NCI-H2081 treated with DMSO at 0.1 percent for 48 hours (cell line): ENCODE results near the gene FAM227B.
"Not testable (repeated sequence)": the region's sequence is repeated elsewhere in the genome, so short reads cannot be mapped to it uniquely, and the experiment has no call there.

Experiments
- DNase-seq: peaks from one replicate; lab custom pipeline; 2025; lab: John Stamatoyannopoulos, UW

Gene FAM227B

DNA sequence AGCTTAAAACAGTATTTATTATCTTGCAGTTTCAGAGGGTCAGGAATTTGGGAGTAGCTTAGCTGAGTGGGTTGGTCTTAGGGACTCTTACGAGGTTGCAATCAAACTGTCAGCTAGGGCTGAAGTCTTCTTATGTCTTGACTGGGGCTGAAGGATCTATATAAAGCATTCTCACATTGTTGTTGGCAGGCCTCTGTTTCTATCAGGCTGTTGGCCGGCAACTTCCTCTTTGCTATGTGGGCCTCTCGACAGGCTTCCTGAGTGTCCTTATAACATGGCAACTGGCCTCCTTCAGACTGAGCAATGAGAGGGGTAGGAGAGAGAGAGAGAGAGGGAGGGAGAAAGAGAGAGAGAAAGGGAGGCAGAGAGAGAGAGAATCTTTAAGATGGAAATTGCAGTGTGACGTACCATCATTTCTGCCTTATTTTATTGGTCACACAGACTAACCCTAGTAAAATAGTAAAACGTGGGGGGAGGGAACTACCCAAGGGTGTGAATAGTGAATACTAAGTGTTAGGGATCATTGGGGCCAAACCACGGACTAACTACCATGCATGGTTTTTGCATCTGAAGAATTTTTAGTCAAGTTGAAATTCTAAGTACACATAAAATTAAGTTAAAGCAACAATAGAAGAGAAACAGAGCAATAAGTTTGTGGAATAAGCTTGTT, 181.5 kb downstream of the FAM227B start:
- DNase-seq = no peak

DNA sequence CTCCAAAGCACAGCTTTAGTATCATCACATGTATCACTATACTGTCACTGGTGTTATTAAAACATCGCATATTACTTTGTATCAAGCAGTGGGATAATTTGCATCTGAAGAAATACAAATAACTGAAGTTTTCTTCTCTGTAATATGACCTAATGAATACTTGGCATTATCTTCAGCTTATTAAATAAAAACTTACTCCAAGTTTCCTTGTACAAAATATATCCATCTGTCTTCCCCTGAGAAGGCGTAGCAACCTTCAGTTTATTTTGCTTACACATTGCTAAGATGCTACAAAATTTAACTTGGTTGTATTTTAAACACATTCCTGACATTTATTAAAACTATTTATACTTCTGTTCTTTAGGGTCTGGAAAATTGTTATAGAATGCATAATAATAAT, 183.9 kb downstream of the FAM227B start:
- DNase-seq = no peak

DNA sequence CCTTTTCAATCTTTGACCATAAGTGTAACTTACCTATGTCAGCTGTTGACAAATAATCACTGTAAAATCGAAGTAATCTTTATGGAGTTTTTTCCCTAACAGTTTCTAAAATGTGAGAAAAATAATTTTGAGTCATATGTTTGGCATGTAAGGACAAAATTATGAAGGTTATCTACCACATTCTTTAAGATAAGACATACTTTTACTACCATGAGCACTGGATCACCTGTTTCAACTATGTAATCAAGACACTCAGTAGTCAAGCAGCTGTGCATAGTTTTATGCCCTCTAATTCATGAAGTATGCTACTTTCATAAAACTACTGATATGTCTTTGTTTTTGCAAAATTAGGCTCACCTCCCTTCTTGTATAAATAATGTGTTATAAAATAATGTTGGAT, 185.4 kb downstream of the FAM227B start:
- no peak for DNase-seq

DNA sequence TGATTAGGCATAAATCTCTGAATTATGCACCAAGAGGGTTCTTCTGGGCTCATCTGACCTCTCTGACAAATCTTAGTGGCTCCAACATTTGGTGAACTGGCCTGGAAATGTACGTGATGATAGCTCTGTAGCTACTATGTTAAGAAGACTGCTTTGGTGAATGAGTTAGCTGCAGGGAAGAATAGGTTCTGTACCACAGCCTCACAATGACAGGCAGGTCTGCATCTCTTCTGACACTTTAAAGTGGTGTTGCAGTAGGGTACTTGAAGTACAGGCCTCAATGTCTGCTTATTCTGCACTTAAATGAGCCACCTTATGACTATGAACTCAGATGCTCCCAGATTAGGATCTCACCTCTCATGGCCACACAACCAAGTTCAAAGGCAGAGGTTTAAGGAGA, 190.6 kb downstream of the FAM227B start:
- no peak for DNase-seq

DNA sequence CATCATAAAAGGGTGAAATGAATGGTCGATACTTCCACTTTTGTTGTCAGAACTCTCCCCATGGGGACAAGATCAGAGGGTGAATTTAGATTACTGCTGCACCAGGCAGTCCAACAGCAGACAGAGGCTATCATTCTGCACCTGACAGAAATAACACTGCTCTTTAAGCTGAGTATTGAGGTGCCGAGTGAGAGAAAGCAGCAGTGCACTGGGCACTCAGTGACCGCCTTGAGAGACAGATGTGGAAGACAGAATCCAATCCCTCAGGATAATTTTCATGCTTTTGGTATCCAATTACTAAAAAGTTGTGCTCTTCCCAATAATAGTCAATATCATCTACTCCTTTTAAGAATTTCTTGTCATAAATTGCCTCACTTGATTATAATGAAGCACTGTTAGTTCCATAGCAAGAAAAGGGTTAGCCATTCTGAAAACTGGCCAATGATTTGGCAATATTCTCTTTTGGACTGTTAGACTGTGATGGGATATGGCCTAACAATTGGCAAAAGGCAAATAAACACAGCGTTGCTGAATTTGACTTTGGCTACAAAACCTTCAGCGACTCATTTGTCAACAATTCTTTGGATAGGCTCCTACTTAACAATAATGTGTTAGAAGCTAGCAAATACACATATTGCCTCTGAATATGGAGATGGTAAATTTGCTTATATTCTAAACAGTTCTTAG, 192.1 kb downstream of the FAM227B start:
- DNase-seq = no peak

DNA sequence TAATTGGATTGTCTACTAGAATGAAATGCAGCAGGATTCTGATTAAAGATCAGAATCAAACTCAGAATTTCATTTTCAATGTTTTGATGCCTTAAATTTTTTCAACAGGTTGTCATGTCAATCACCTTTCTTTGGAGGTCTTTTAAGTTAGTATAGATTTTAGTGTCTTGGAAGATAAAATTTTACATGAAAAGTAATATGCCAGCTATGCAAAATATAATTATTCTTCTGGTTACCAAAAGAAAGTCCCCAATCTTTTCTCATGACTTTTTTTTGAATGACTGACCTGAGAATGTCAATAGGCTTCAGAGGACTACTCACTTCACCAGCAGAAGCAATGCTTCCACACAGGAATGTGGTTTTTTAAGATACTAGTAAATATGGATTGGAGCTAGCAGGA, 193.2 kb downstream of the FAM227B start:
- DNase-seq = no peak

DNA sequence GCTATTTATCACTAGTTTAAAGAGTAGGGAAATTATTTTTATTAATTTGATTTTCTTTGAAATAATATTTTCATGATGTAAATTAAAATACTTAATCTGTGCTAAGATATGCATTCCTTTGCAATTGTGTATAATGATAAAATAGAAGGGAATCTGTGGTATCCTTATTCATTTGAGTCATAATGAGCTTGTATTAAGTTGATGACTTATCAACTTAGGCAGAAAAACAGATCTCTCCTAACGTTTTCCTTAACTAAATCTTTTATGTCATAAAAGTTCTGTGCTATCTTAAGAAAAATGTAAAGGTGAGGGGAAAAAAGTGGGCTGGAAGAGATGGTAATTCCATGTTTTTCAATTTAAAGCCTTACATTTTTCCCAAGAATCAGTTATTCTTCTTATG, 195.7 kb downstream of the FAM227B start:
- no peak for DNase-seq

DNA sequence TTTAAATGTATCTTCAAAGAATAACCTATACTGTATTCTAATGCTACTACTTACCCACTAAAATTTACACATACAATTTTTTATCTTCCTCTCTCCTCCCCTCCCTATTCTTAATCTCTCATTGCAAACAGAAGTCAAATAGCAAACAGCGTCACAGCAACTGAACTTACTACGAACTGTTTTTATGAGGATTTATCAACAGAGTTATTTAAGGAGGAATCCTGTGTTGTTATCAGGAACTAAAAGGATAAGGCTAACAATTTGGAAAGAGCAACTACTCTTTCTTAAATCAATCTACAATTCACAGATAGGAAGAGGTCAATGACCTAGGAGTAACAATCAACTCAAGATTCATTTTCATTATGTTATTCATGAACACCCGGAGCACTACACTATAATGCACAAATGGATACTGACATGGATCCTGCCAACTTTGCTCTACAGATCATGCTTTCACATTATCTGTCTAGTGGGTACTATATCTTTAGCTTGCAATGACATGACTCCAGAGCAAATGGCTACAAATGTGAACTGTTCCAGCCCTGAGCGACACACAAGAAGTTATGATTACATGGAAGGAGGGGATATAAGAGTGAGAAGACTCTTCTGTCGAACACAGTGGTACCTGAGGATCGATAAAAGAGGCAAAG, 196.6 kb downstream of the FAM227B start:
- DNase-seq = no peak

DNA sequence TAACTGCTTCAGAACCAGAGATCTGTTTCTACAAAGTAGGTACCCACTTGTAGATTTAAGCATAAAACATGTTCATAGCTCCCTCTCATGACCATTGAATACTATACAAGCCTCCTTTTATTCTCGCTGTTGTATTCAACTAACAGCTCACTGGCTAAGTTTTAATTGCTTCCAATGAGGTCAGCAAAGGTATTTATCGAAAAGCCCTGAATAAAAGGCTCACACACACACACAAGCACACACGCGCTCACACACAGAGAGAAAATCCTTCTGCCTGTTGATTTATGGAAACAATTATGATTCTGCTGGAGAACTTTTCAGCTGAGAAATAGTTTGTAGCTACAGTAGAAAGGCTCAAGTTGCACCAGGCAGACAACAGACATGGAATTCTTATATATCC, 197.6 kb downstream of the FAM227B start, which contains the start of gene FGF7:
Gene FGF7 (plus strand): TSS at position 222 of the 400 bp plus-strand sequence. CDS start 1,056 bp downstream, outside the sequence.
- no peak for DNase-seq

DNA sequence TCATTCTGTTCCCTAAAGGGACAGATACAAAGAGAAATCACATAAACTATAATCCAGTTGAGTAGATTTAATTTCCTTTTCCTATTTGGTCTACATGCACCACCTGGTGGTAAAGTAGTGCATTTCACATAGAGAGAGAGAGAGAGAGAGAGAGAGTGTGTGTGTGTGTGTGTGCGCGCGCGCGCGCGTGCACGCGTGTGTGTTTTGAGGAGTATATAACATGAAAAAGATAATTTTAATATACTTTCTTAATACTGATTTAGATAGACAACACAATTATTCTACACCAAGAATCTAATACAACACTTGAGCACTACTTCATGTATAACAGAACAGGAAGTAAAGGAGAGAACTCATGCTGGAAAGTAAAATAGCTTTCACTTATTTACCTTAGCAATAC, 198.6 kb downstream of the FAM227B start:
- peak; percentile 50 for DNase-seq

DNA sequence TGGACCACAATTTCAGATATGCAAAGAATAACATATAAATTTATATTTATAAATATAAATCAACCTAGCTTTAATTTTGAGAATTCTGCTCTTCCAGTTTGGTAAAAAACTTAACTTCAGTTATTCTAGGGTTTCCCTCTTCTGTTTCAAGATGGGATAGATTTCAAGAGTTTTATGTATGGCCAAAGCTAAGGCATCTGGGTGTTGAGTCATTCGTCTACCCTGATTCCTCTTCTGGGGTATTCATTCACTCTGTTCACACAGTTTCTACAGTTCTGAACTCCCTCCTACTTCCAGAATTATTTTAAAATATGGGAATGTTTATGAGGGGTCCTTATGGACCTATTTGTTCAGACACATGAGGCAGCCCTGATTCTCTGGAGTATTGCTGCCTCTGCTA, 201.8 kb downstream of the FAM227B start:
- DNase-seq = no peak

DNA sequence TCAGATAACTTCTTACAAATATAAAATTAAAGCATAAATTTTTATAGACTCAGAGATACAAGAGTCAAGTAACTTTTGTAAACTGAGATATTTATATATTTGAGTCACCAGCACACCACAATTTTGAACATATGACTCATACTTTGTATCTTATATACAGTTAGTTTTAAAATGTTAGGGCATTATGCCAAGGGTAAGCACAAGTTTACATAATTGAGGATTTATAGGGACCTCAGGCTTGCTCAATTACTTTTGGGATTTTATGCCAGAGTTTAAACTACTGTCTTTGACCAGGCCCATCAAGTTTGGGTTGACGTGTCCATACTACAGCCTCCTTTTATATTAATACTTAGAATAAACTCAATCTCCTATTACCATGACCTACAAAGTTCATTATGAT, 205.0 kb downstream of the FAM227B start:
- no peak for DNase-seq

DNA sequence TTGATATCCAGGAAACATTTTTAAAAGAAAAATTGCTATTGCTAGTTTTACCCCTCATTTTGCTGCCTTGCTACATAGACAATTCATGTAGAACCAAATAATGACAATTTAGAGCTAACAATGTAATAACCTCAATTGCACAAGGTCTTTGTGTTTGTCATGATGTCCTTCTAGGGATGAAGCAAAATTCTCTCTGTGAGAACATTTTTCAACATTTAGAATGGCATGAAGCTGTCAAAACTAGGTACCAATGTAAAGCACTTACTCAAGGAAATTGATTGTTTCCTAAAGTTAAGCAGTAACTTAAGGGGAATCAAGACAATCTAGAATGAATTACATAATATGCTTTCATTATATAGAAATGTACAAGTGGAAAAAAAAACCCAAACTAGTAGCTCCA, 205.5 kb downstream of the FAM227B start:
- DNase-seq = no peak

DNA sequence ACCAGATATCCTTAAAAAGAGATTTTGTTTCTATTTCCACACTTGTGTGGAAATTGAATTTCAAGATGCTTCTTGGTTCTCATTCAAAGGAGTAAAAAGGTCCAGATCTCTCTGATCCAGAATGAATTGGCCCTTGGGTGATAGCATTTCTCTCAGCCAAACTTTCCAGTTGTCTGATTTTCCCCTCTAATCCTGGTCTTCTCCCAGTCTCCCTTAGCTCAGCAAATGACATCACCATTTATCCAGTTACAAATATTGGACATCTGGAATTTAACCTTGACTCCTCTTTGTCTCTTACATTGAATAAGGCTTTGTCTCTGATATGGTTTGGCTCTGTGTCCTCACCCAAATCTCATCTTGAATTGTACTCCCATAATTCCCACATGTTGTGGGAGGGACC, 207.8 kb downstream of the FAM227B start:
- no peak for DNase-seq

DNA sequence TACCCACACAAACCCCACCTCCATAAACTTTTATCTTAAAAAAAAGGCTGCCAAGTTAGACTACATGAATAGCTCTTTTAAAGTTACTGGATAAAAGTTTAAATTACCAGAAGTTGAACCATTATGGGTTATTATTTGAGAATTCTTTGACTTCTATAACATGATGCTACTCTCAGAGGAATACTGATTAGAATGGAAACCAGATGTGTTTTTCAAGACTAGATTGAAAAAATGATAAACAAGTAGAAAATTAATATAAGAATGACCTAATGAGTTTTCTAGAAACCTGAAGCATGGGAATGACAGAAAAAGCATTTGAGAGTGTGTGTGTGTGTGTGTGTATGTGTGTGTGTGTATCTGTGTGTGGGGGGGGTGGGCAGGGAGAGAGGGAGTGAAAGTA, 210.0 kb downstream of the FAM227B start:
- DNase-seq = no peak

DNA sequence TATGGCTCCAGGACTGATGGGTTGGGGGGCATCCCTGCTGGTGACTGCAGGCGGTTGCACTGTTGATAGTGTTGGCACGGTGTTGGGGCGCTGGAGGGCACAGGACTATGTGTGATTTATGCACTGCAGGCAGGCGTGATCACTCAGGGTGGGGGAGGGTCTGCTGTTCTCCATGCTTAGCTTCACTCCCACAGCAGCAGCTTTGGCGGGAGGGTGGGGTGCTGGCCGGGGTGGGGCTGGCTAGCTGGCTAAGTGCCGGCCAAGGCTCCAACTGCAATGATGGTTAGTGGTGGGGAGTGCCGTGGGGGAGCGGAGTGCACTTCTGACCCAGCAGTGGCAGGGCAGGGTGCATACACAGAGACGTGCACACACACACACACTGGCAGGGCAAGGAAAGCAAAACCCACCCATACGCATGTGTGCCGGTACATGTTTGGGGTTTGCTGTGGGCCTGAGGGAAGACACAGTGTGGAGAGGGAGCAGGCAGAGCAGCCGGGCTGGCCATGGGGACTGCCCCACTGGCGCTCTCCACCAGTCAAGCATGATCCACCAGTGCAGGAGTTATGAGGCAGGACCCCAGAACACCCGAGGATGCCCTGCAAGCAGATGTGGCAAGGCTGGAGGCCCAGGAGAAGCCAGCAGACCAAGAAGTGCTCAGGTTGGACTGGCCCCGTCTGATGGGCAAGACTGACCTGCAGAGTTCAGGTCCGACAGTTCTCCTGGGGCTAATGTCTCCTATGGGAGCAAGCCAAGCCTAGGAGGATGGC, 214.1 kb downstream of the FAM227B start:
- no peak for DNase-seq

DNA sequence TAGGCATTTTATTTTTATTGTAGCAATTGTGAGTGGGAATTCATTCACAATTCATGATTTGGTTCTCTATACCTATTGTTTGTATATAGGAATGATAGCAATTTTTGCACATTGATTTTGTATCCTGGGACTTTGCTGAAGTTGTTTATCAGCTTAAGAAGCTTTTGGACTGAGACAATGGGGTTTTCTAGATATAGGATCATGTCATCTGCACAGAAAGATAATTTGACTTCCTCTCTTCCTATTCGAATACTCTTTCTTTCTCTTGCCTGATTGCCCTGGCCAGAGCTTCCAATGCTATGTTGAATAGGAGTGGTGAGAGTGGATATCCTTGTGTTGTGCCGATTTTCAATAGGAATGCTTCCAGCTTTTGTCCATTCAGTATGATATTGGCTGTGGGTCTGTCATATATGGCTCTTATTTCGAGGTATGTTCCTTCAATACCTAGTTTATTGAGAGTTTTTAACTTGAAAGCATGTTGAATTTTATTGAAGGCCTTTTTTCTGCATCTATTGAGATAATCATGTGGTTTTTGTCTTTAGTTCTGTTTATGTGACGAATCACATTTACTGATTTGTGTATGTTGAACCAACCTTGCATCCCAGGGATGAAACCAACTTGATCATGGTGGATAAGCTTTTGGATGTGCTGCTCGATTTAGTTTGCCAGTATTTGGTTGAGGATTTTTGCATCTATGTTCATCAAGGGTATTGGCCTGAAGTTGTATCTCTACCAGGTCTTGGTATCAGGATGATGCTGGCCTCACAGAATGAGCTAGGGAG, 217.9 kb downstream of the FAM227B start:
- DNase-seq = not testable (repeated sequence)

DNA sequence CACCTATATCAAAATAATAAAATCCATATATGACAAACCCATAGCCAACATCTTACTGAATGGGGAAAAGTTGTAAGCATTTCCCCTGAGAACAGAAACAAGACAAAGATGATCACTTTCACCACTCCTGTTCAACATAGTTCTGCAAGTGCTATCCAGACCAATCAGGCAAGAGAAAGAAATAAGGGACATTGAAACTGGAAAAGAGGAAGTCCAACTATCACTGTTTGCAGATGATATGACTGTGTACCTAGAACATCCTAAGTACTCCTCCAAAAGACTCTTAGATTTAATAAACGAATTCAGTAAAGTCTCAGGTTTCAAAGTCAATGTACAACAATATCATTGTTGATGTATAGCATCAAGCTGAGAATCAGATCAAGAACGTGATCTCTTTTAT, 233.1 kb downstream of the FAM227B start:
- no peak for DNase-seq

DNA sequence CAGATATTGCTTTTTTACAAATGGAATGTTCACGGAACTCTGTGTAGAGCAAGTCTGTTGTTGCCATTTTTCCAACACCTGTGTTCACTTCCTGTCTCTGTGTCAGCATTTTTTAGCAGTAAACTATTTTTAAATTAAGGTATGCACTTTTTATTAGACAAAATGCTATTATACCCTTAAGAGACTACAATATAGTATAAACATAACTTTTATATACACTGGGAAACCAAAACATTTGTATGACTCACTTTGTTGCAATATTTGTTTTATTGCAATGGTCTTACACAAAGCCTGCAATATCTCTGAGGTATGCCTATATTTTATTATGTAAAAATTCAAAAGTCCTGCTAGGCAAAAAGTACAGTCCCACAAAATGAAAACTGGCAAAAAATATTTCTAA, 237.4 kb downstream of the FAM227B start:
- no peak for DNase-seq

DNA sequence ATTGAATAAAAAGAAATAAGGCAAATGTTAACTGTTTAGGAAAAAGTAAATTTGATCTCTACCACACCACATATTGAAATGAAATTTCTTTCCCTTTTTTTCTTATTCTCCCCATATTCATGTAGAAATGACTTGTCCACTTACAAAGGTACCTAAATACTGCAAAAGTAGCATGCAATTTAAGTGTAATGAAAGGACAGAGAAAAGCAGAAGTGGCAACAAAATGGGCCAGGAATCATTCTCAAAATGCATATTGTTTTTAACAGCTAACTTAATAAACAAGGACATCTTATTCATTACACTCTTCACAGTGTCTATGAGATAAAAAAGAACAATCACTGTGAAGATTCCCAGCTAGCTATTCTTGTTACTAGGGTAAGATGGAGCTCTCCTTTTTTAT, 238.2 kb downstream of the FAM227B start:
- no peak for DNase-seq

DNA sequence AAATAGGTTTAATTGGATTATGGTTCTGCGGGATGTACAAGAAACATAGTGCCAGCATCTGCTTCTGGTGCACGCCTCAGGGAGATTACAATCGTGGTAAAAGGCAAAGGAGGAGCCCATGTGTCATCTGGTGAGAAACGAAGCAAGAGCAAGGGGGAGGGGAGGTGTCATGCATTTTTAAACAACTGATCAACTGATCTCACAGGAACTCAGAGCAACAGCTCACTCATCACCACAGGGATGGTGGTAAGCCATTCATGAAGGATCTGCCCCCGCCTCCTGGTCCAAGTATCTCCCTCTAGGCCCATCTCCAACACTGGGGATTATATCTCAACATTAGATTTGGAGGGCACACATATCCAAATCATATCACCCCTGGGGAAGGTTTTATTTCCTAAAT, 239.7 kb downstream of the FAM227B start:
- no peak for DNase-seq

DNA sequence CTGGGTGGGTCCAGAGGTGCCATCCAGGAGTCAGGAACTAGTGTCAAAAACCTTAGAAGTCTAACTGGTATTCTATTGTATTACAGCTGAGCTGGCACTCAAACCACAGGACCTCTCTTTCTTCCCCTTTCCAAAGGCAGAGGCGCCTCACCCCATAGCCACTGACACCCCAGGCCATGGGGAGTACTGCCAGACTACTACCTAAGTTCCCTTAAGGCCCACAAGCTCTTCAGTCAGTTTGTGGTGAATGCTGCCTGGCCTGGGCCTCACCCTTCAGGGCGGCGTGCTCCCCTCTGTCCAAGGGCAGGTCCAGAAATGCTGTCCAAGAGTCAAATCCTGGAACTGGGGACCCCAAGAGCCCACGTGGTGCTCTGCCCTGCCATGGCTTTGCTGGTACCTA, 240.6 kb downstream of the FAM227B start:
- no peak for DNase-seq
